Measurements from ENCODE around the gene GTF2IRD1.

- no peak for TF ChIP-seq ZNF274 (IDR thresholded peaks at IDR 0.05; ENCODE audit: low read depth, low read length)
- TF ChIP-seq YY1 (IDR thresholded peaks at IDR 0.05; ENCODE audit: insufficient read depth, insufficient read length): no peak
Measured at GRCh38 chr7:74505471-74506324, 52.0 kb downstream of the GTF2IRD1 start.
